ENCODE data around the gene TMEM219. TPM values are rescaled to one million over a fixed set of nuclear protein-coding genes. Genes with fewer than 3 reads are reported as not detected.

TMEM219 gene
- total and polyA plus RNA-seq, 2 experiments from 2014 or later = 106 to 189 TPM

DNA sequence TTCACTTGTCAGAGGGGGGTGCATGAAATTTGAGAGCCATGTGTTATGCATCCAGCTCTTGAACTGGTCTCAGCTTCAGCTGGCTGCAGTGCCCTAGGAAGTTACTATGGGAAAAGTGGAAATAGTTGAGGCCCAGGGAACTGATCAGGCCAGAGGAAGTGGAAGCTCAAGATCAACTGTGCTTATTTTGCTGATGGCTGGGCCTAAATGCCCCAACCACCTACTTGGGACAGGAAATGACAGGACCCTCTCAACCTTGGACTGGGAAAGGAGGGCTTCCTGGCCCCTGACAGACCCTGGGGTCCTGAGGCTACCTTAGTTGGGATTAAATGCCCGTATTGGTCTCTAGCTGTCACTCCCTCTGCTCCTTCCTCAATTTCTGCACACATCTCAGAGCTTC, 10.6 kb downstream of the TMEM219 start:
- Histone ChIP-seq H3K9me3 (ENCODE audit: low read depth) (no peaks in the 10 kb centered on the region), H3K4me3 (no peak overlapping the region), H3K4me2 (no peak overlapping the region), H3K79me2 (peaks cover 36% of the 10 kb centered on the region), H2AFZ (no peak overlapping the region), H3K9me2 (replicated peaks; ENCODE audit: insufficient read depth) (no peaks in the 10 kb centered on the region), H3K4me1 (ENCODE audit: insufficient read depth) (peaks cover 20% of the 10 kb centered on the region), H3K27me3 (no peaks in the 10 kb centered on the region), H3K36me3 (replicated peaks; ENCODE audit: insufficient read depth, low read depth) (no peaks in the 10 kb centered on the region), H3K27ac (no peak overlapping the region), H4K20me1 (ENCODE audit: insufficient read depth, poor library complexity, severe bottlenecking) (peaks cover 33% of the 10 kb centered on the region)
- 100% methylated on average over 1 of the region's 1 CpG for WGBS (ENCODE audit: low lambda C conversion rate, missing lambda C conversion rate)
- no peak for DNase-seq (ENCODE audit: low spot score)
- TF ChIP-seq, protein P1, sequence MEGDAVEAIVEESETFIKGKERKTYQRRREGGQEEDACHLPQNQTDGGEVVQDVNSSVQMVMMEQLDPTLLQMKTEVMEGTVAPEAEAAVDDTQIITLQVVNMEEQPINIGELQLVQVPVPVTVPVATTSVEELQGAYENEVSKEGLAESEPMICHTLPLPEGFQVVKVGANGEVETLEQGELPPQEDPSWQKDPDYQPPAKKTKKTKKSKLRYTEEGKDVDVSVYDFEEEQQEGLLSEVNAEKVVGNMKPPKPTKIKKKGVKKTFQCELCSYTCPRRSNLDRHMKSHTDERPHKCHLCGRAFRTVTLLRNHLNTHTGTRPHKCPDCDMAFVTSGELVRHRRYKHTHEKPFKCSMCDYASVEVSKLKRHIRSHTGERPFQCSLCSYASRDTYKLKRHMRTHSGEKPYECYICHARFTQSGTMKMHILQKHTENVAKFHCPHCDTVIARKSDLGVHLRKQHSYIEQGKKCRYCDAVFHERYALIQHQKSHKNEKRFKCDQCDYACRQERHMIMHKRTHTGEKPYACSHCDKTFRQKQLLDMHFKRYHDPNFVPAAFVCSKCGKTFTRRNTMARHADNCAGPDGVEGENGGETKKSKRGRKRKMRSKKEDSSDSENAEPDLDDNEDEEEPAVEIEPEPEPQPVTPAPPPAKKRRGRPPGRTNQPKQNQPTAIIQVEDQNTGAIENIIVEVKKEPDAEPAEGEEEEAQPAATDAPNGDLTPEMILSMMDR (IDR thresholded peaks at IDR 0.05; ENCODE audit: poor library complexity) = no peak
- TF ChIP-seq EZH2 (IDR thresholded peaks at IDR 0.05; ENCODE audit: borderline replicate concordance) = no peak
- TF ChIP-seq EZH2phosphoT487 (IDR thresholded peaks at IDR 0.05; ENCODE audit: low read depth, severe bottlenecking, unreplicated experiment) = no peak

DNA sequence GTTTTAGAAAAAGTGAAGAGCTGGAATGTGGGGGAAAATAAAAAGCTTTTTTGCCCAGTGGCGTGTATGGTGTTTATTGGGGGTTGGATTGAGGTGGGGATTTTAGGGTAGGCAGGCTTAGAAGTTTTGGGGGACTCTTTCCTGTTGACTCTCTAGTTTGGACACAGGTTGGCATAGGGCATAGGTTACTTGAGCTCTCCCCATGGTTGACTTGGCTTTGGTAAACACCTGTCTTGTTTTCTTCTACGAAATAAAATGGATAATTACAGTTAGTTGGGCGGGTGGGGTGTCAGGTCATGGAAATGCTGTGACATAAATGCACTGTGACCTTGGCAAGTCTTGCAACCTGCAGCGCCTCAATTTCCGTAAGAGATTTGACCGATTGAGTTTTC, 11.1 kb downstream of the TMEM219 start:
- WGBS (ENCODE audit: low lambda C conversion rate, missing lambda C conversion rate) = 67% methylated on average over 6 of the region's 6 CpGs
- no peak overlapping the region for H2AFZ ChIP-seq
- H3K4me2 ChIP-seq = peak overlapping the region; percentile 25
- no peak overlapping the region for H3K27ac ChIP-seq
- H4K20me1 ChIP-seq (ENCODE audit: insufficient read depth, poor library complexity, severe bottlenecking) = peaks cover 38% of the 10 kb centered on the region
- H3K27me3 ChIP-seq = no peaks in the 10 kb centered on the region
- no peak overlapping the region for H3K4me3 ChIP-seq
- H3K4me1 ChIP-seq (ENCODE audit: insufficient read depth) = peaks cover 20% of the 10 kb centered on the region
- TF ChIP-seq EZH2phosphoT487 (IDR thresholded peaks at IDR 0.05; ENCODE audit: low read depth, severe bottlenecking, unreplicated experiment) (no peak), EZH2 (IDR thresholded peaks at IDR 0.05; ENCODE audit: borderline replicate concordance) (no peak)
- TF ChIP-seq, protein P1 (IDR thresholded peaks at IDR 0.05; ENCODE audit: poor library complexity) = no peak
- no peaks in the 10 kb centered on the region for H3K36me3 ChIP-seq (replicated peaks; ENCODE audit: insufficient read depth, low read depth)
- H3K9me2 ChIP-seq (replicated peaks; ENCODE audit: insufficient read depth) = no peaks in the 10 kb centered on the region
- H3K79me2 ChIP-seq = peaks cover 41% of the 10 kb centered on the region
- no peaks in the 10 kb centered on the region for H3K9me3 ChIP-seq (ENCODE audit: low read depth)
- DNase-seq (ENCODE audit: low spot score) = no peak

DNA sequence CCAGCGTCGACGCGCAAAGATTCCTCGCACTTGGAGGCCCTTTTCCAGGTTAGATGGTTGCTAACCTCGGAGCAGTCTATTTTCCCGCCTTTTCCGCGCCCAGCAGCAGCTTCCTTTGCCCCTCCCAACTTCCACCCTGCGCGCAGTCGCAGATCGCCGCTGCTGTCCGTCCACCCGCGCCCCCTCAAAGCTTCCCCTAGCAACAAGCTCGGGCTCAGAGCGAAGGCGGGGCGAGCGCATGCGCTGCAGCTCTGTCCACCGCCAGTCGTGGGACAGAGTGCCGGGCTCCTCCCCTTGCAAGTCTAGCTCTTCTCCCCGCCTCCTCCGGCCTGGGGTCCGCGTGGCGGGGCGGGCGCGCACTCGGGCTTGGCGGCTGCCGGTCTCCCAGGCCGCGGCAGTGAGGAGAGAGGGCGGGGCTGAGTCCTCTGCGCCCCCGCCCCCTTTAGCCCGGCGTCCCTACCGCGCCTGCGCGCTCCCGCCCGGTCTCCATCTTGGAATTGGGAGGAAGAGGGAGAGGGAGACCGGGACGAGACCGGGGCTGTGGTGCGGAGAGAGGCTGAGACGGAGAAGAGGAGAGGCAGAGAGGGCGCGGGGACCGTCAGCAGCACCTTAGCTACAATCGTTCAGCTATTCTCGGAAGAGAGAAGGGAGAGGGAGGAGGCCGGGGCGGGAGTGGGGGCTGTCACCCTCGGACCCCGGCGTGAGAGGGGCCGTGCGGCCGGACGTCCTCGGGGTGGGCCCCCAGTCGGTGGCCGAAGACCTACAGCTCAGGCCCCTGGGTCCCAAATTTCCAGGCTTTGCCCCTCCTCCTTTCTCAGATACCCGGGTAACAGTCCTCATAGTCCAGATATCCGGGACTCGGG, 11.7 kb downstream of the TMEM219 start, which contains the start of gene TAOK2:
Gene TAOK2 (plus strand): TSS at position 485 of the 863 bp plus-strand sequence. CDS start 3,905 bp downstream, outside the sequence.
- Histone ChIP-seq H3K9me3 (ENCODE audit: low read depth) (no peaks in the 10 kb centered on the region), H3K4me1 (ENCODE audit: insufficient read depth) (peaks cover 20% of the 10 kb centered on the region), H3K27ac (peak within 1 kb of the TSS; percentile 76), H3K4me2 (peak within 1 kb of the TSS; percentile 99), H3K9me2 (replicated peaks; ENCODE audit: insufficient read depth) (no peaks in the 10 kb centered on the region), H3K79me2 (peaks cover 41% of the 10 kb centered on the region), H2AFZ (peak within 1 kb of the TSS; percentile 70), H4K20me1 (ENCODE audit: insufficient read depth, poor library complexity, severe bottlenecking) (peaks cover 43% of the 10 kb centered on the region), H3K4me3 (peak within 1 kb of the TSS; percentile 95), H3K27me3 (no peaks in the 10 kb centered on the region), H3K36me3 (replicated peaks; ENCODE audit: insufficient read depth, low read depth) (no peaks in the 10 kb centered on the region)
- TF ChIP-seq EZH2 (IDR thresholded peaks at IDR 0.05; ENCODE audit: borderline replicate concordance) = no peak
- no peak for TF ChIP-seq EZH2phosphoT487 (IDR thresholded peaks at IDR 0.05; ENCODE audit: low read depth, severe bottlenecking, unreplicated experiment)
- TF ChIP-seq, protein P1 (IDR thresholded peaks at IDR 0.05; ENCODE audit: poor library complexity) = no peak
- peak; percentile 100 for DNase-seq (ENCODE audit: low spot score)
- 4% methylated on average over 50 of the region's 75 CpGs for WGBS (ENCODE audit: low lambda C conversion rate, missing lambda C conversion rate)
